SK-N-SH (cell line): Measurements from ENCODE around the gene ARHGAP1. TPM values are rescaled to one million over a fixed set of nuclear protein-coding genes. Genes with fewer than 3 reads are reported as not detected.

Source experiments
- CTCF ChIA-PET: fragments of 300-600, 350-600 bp; formaldehyde crosslinking; extraction: SDS; loops from one replicate; lab custom pipeline; 2021; lab: Yijun Ruan, JAX
- POLR2A ChIA-PET: fragments of 350-600 bp; sonication (Branson Sonifier 250); formaldehyde crosslinking; extraction: SDS; loops from one replicate; lab custom pipeline; 2020; ENCODE audit warnings: antibody characterized with exemption, inconsistent platforms; lab: Yijun Ruan, JAX
- DNase-seq: peaks from one replicate; pipeline ENCODE4 v3.0.0; 2012
- H2AFZ ChIP-seq: fragments of 200-600 bp; sonication (generic); 2 replicates; pipeline ENCODE4 v1.8.1; 2016; ENCODE audit warnings: antibody characterized with exemption, mild to moderate bottlenecking, low read depth
- H3F3A ChIP-seq: fragments of 200-600 bp; sonication (generic); replicated peaks from 2 replicates; pipeline ENCODE3; 2016; ENCODE audit warnings: antibody characterized with exemption, mild to moderate bottlenecking; ENCODE audit not compliant: insufficient read depth
- H3K27ac ChIP-seq, 2 experiments: fragments of 200-500 bp in 1 of 2; fragments of 200-600 bp in 1 of 2; sonication (Bioruptor generic) in 1 of 2; sonication (generic), shearing (Covaris generic) in 1 of 2; 2 replicates each; pipeline versions ENCODE4 v1.5.1 to v1.6.1; 2014 to 2016; ENCODE audit warnings: low read depth in 2 of 2, inconsistent platforms in 1 of 2, low read length in 1 of 2, mild to moderate bottlenecking in 1 of 2, mixed read lengths in 1 of 2
- H3K27me3 ChIP-seq: fragments of 200-600 bp; sonication (generic), shearing (Covaris generic); 2 replicates; pipeline ENCODE4 v1.6.1; 2016; ENCODE audit warnings: mixed run types; ENCODE audit not compliant: insufficient read depth
- H3K36me3 ChIP-seq, 2 experiments: fragments of 200-500 bp in 1 of 2; fragments of 200-600 bp in 1 of 2; sonication (Bioruptor generic) in 1 of 2; sonication (generic) in 1 of 2; replicated peaks in 1 of 2; 2 replicates each; pipeline versions ENCODE3 to v1.5.1; 2014 to 2016; ENCODE audit warnings: low read length in 1 of 2, mild to moderate bottlenecking in 1 of 2; ENCODE audit not compliant: insufficient read depth in 2 of 2, control insufficient read depth in 1 of 2
- H3K4me1 ChIP-seq, 2 experiments: fragments of 200-500 bp in 1 of 2; fragments of 200-600 bp in 1 of 2; sonication (Bioruptor generic) in 1 of 2; sonication (generic), shearing (Covaris generic) in 1 of 2; 2 replicates each; pipeline versions ENCODE4 v1.5.1 to v1.6.1; 2014 to 2016; ENCODE audit warnings: low read depth in 1 of 2, low read length in 1 of 2, mixed run types in 1 of 2; ENCODE audit not compliant: insufficient read depth in 2 of 2, control insufficient read depth in 1 of 2
- H3K4me2 ChIP-seq: fragments of 200-600 bp; sonication (generic), shearing (Covaris generic); 2 replicates; pipeline ENCODE4 v1.6.1; 2017; ENCODE audit warnings: mixed run types
- H3K4me3 ChIP-seq, 2 experiments: fragments of 200-500 bp in 1 of 2; fragments of 200-600 bp in 1 of 2; sonication (Bioruptor generic) in 1 of 2; sonication (generic), shearing (Covaris generic) in 1 of 2; 2 replicates each; pipeline versions ENCODE4 v1.5.1 to v1.8.1; 2014 to 2016; ENCODE audit warnings: low read depth in 2 of 2, inconsistent platforms in 1 of 2, low read length in 1 of 2, mild to moderate bottlenecking in 1 of 2, mixed read lengths in 1 of 2, moderate library complexity in 1 of 2
- H3K79me2 ChIP-seq: fragments of 200-600 bp; sonication (generic); 2 replicates; pipeline ENCODE4 v1.8.1; 2017; ENCODE audit warnings: mild to moderate bottlenecking; ENCODE audit not compliant: insufficient read depth
- H3K9ac ChIP-seq: fragments of 200-600 bp; sonication (generic); 2 replicates; pipeline ENCODE4 v1.6.1; 2017; ENCODE audit warnings: mixed run types
- H3K9me2 ChIP-seq: fragments of 200-600 bp; sonication (generic); 2 replicates; pipeline ENCODE4 v1.6.1; 2017; ENCODE audit warnings: mixed run types
- H3K9me3 ChIP-seq: fragments of 200-600 bp; sonication (generic); 2 replicates; pipeline ENCODE4 v1.6.1; 2017; ENCODE audit warnings: mixed run types, mild to moderate bottlenecking, moderate library complexity
- H4K20me1 ChIP-seq: fragments of 200-600 bp; sonication (generic); 2 replicates; pipeline ENCODE4 v1.6.1; 2017; ENCODE audit warnings: mild to moderate bottlenecking, mixed run types; ENCODE audit not compliant: insufficient read depth
- ELF1 ChIP-seq: IDR thresholded peaks from 2 replicates; pipeline ENCODE4 v1.4.0; 2012
- FOSL2 ChIP-seq: IDR thresholded peaks from 2 replicates; pipeline ENCODE4 v1.4.0; 2012; ENCODE audit warnings: low read depth, mild to moderate bottlenecking, moderate library complexity, borderline replicate concordance
- FOXJ3 ChIP-seq: sonication (generic); formaldehyde crosslinking; IDR thresholded peaks from 2 replicates; pipeline ENCODE4 v1.5.1; 2020; ENCODE audit warnings: mild to moderate bottlenecking, missing genetic modification reagents
- GABPA ChIP-seq: IDR thresholded peaks from 2 replicates; pipeline ENCODE4 v1.4.0; 2012; ENCODE audit warnings: low read depth, mild to moderate bottlenecking
- GATA2 ChIP-seq: sonication (generic); formaldehyde crosslinking; IDR thresholded peaks from 2 replicates; pipeline ENCODE4 v1.5.0; 2020; ENCODE audit warnings: mild to moderate bottlenecking, missing genetic modification reagents
- POLR2AphosphoS5 ChIP-seq: IDR thresholded peaks from 2 replicates; pipeline ENCODE4 v1.6.1; 2012; ENCODE audit warnings: low read depth, low read length
- RAD21 ChIP-seq: IDR thresholded peaks from 2 replicates; pipeline ENCODE4 v1.6.1; 2012; ENCODE audit warnings: mild to moderate bottlenecking, low read length
- RCOR1 ChIP-seq: fragments of 150-350 bp; IDR thresholded peaks from 2 replicates; pipeline ENCODE4 v1.6.1; 2017; ENCODE audit warnings: antibody characterized with exemption, low read length
- RFX5 ChIP-seq: IDR thresholded peaks from 2 replicates; pipeline ENCODE4 v1.6.1; 2012; ENCODE audit warnings: mild to moderate bottlenecking, improper control_type of control experiment, low read length
- RXRA ChIP-seq: IDR thresholded peaks from 2 replicates; pipeline ENCODE4 v1.4.0; 2012; ENCODE audit warnings: low read depth, mild to moderate bottlenecking, borderline replicate concordance
- SIN3A ChIP-seq: IDR thresholded peaks from 2 replicates; pipeline ENCODE4 v1.6.1; 2012; ENCODE audit warnings: low read depth, mild to moderate bottlenecking, low read length, moderate library complexity, borderline replicate concordance
- TAF1 ChIP-seq: IDR thresholded peaks from 2 replicates; pipeline ENCODE4 v1.6.1; 2012; ENCODE audit warnings: low read depth, mild to moderate bottlenecking, low read length, moderate library complexity, borderline replicate concordance
- TCF12 ChIP-seq: IDR thresholded peaks from 2 replicates; pipeline ENCODE4 v1.4.0; 2012
- TEAD4 ChIP-seq: IDR thresholded peaks from 2 replicates; pipeline ENCODE4 v1.4.0; 2012; ENCODE audit warnings: mild to moderate bottlenecking, borderline replicate concordance; ENCODE audit not compliant: insufficient read depth
- WGBS: methylation state at CpG from one replicate; pipeline ENCODE4 v1.1.6; 2017; ENCODE audit warnings: low lambda C conversion rate; 5-methylcytosine and 5-hydroxymethylcytosine counted together
- polyA plus RNA-seq, 3 experiments: library from polyadenylated mRNA; depleted of rRNA; stranded (reverse); fragments of >200 nt; gene quantifications; 2 replicates each; pipeline ENCODE4 v1.2.3, GENCODE V29; 2012
- TF ChIP-seq, protein P1 (sequence below): IDR thresholded peaks from 2 replicates; pipeline ENCODE4 v1.6.1; 2012; ENCODE audit warnings: mild to moderate bottlenecking, low read depth, low read length, moderate library complexity
- TF ChIP-seq, protein P2 (sequence below): fragments of 200-600 bp; sonication (generic); IDR thresholded peaks from 2 replicates; pipeline ENCODE4 v1.6.1; 2017; ENCODE audit warnings: antibody characterized with exemption, mild to moderate bottlenecking, moderate library complexity
- TF ChIP-seq, protein P3 (sequence below): IDR thresholded peaks from 2 replicates; pipeline ENCODE4 v1.4.0; 2012; ENCODE audit warnings: low read depth
- TF ChIP-seq, protein P4 (sequence below): IDR thresholded peaks from 2 replicates; pipeline ENCODE4; 2012

Gene ARHGAP1
- polyA plus RNA-seq, 1 of the 3 experiments (the other 2 are of a cell fraction), result 27.1 TPM

DNA sequence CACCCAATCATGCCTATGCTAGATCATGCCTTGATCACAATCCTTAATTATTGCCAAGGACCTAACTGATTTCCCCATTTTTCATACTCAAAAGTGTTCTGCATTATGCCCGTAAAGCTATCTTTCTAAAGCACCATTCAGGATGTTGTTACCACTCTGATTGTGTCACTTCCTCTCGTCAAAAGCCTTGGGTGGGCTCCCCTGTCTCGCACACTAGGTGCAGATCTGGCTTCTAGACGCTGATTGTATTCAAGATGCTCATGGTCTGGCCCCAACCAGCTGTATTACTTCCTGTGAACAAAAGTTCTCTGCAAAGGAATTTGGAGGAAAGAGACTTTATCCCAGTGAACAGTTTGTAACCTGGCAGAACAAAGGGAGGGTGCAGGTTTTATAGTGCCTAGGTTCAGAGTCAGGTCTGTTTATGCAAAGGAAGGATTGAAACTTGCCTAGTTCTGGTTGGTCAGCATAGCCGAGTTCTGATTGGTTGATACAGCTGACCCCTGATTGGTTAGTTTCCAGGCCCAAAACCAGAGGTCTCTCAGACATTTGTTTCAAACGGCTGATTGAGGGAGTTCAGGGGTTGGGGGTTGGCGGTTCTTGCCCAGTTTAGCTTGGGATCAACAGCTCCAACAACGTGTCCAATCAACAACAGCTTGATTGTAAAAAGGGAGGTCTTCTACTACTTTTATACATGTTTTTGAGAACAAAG, 57.6 kb downstream of the ARHGAP1 start:
- POLR2A ChIA-PET, result interaction anchor here (0.6 kb wide), 1 partner anchor 76 kb away, joined by 3 read pairs; no protein-coding TSS in a partner anchor
- peaks cover 27% of the 10 kb centered on the region for H3K79me2 ChIP-seq

DNA sequence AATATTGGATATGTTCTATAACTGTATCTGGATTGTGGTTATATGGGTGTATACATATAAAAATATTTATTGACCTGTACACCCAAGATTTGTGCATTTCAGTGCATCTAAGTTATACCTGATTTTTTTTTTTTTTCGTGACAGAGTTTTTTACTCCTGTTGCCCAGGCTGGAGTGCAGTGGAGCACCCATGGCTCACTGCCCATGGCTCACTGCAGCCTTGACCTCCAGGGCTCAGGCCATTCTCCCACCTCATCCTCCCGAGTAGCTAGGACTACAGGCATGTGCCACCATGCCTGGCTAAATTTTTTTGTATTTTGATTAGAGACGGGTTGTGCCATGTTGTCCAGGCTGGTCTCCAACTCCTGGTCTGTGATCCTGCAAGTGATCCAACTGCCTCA, 58.8 kb downstream of the ARHGAP1 start:
- DNase-seq, result no peak
- Histone ChIP-seq H3F3A (no peaks in the 10 kb centered on the region), H3K27me3 (no peaks in the 10 kb centered on the region), H3K27ac (no peak overlapping the region), H4K20me1 (no peaks in the 10 kb centered on the region), H3K9me2 (no peaks in the 10 kb centered on the region), H3K9me3 (no peaks in the 10 kb centered on the region), H3K9ac (no peak overlapping the region), H3K79me2 (peaks cover 30% of the 10 kb centered on the region), H3K36me3 (peaks cover 18 to 23% of the 10 kb centered on the region in 2 experiments), H2AFZ (no peak overlapping the region), H3K4me2 (no peak overlapping the region), H3K4me1 (no peaks in the 10 kb centered on the region; a peak in 1 of 4 replicates), H3K4me3 (no peak overlapping the region)
- ChIA-PET POLR2A (no interaction called here), CTCF (no interaction called here)
- WGBS, result 95% methylated on average over 3 of the region's 3 CpGs
- TF ChIP-seq RAD21 (no peak), TCF12 (no peak), TAF1 (no peak), POLR2AphosphoS5 (no peak), RFX5 (no peak), FOSL2 (no peak), GABPA (no peak), RCOR1 (no peak), RXRA (no peak), FOXJ3 (no peak), GATA2 (CRISPR knock-in tag) (no peak), SIN3A (no peak)
- TF ChIP-seq, protein P1, sequence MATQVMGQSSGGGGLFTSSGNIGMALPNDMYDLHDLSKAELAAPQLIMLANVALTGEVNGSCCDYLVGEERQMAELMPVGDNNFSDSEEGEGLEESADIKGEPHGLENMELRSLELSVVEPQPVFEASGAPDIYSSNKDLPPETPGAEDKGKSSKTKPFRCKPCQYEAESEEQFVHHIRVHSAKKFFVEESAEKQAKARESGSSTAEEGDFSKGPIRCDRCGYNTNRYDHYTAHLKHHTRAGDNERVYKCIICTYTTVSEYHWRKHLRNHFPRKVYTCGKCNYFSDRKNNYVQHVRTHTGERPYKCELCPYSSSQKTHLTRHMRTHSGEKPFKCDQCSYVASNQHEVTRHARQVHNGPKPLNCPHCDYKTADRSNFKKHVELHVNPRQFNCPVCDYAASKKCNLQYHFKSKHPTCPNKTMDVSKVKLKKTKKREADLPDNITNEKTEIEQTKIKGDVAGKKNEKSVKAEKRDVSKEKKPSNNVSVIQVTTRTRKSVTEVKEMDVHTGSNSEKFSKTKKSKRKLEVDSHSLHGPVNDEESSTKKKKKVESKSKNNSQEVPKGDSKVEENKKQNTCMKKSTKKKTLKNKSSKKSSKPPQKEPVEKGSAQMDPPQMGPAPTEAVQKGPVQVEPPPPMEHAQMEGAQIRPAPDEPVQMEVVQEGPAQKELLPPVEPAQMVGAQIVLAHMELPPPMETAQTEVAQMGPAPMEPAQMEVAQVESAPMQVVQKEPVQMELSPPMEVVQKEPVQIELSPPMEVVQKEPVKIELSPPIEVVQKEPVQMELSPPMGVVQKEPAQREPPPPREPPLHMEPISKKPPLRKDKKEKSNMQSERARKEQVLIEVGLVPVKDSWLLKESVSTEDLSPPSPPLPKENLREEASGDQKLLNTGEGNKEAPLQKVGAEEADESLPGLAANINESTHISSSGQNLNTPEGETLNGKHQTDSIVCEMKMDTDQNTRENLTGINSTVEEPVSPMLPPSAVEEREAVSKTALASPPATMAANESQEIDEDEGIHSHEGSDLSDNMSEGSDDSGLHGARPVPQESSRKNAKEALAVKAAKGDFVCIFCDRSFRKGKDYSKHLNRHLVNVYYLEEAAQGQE, result no peak
- TF ChIP-seq, protein P2, sequence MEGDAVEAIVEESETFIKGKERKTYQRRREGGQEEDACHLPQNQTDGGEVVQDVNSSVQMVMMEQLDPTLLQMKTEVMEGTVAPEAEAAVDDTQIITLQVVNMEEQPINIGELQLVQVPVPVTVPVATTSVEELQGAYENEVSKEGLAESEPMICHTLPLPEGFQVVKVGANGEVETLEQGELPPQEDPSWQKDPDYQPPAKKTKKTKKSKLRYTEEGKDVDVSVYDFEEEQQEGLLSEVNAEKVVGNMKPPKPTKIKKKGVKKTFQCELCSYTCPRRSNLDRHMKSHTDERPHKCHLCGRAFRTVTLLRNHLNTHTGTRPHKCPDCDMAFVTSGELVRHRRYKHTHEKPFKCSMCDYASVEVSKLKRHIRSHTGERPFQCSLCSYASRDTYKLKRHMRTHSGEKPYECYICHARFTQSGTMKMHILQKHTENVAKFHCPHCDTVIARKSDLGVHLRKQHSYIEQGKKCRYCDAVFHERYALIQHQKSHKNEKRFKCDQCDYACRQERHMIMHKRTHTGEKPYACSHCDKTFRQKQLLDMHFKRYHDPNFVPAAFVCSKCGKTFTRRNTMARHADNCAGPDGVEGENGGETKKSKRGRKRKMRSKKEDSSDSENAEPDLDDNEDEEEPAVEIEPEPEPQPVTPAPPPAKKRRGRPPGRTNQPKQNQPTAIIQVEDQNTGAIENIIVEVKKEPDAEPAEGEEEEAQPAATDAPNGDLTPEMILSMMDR, result no peak
- TF ChIP-seq, protein P3, sequence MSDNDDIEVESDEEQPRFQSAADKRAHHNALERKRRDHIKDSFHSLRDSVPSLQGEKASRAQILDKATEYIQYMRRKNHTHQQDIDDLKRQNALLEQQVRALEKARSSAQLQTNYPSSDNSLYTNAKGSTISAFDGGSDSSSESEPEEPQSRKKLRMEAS, result no peak

More for the DNA sequence above, 57.6 kb downstream of the ARHGAP1 start:
- H3K9ac ChIP-seq, result no peak overlapping the region
- H4K20me1 ChIP-seq, result no peaks in the 10 kb centered on the region
- H3K36me3 ChIP-seq, result peaks cover 18 to 24% of the 10 kb centered on the region in 2 experiments
- DNase-seq, result no peak
- no peaks in the 10 kb centered on the region for H3K27me3 ChIP-seq
- H3K4me2 ChIP-seq, result no peak overlapping the region
- H3K4me3 ChIP-seq, result no peak overlapping the region
- TF ChIP-seq RCOR1, result no peak
- TF ChIP-seq POLR2AphosphoS5, result no peak
- TF ChIP-seq ELF1, result no peak
- TF ChIP-seq, protein P4, sequence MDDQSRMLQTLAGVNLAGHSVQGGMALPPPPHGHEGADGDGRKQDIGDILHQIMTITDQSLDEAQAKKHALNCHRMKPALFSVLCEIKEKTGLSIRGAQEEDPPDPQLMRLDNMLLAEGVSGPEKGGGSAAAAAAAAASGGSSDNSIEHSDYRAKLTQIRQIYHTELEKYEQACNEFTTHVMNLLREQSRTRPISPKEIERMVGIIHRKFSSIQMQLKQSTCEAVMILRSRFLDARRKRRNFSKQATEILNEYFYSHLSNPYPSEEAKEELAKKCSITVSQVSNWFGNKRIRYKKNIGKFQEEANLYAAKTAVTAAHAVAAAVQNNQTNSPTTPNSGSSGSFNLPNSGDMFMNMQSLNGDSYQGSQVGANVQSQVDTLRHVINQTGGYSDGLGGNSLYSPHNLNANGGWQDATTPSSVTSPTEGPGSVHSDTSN, result no peak
- TF ChIP-seq, protein P3, result no peak
- no peak for TF ChIP-seq TEAD4
- TF ChIP-seq, all 33 proteins: peak for 0
- CTCF ChIA-PET, result no interaction called here
- H3F3A ChIP-seq, result peaks cover 3% of the 10 kb centered on the region
- 89% methylated on average over 8 of the region's 8 CpGs for WGBS
- H3K27ac ChIP-seq, result no peak overlapping the region
- H3K4me1 ChIP-seq, result no peaks in the 10 kb centered on the region; a peak in 1 of 4 replicates
- H2AFZ ChIP-seq, result no peak overlapping the region
- no peaks in the 10 kb centered on the region for H3K9me2 ChIP-seq
- no peaks in the 10 kb centered on the region for H3K9me3 ChIP-seq
